HG03469 (cell line): Measurements from ENCODE around the gene CIAO2B.

Experiments used
- ATAC-seq: cut with Tn5 transposase; IDR thresholded peaks from one replicate; pipeline ENCODE4 v1.9.1; 2021; ENCODE audit warnings: mild to moderate bottlenecking, moderate library complexity, moderate number of reproducible peaks; ENCODE audit not compliant: unreplicated experiment

The CIAO2B gene

DNA sequence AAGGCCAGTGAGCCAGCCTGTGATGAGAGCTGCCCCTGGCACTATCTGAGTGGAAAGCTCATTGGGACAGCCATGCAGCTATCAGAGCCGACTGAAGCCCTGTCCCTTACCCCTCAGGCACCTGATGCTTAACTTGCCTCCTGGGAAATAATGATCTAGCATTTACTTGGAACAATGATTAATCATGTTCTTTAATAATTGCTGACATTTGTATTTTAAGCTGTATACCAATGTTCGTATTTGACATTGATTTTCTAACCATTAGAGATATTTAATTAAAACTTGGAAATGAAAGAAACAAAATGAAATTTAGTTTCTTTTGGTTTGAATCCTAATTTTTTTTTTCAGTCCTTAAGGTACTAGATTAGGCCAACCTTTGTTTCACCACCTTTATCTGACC is 43.4 kb downstream of the CIAO2B start:
- ATAC-seq = no peak

DNA sequence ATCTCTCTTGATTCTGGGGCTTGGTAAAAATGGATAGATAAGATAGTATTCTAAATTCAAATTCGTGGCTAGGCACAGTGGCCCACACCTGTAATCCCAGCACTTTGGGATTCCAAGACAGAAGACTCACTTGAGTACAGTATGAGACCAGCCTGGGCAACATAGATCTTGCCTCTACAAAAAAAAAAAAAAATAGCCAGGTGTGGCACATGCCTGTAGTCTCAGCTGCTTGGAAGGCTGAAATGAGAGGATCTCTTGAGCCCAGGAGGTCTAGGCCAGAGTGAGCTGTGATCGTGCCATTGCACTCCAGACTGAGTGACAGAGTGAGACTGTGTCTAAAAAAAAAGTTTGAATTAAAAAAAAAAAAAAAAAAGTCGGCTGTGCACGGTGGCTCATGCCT is 44.6 kb downstream of the CIAO2B start:
- ATAC-seq = no peak

DNA sequence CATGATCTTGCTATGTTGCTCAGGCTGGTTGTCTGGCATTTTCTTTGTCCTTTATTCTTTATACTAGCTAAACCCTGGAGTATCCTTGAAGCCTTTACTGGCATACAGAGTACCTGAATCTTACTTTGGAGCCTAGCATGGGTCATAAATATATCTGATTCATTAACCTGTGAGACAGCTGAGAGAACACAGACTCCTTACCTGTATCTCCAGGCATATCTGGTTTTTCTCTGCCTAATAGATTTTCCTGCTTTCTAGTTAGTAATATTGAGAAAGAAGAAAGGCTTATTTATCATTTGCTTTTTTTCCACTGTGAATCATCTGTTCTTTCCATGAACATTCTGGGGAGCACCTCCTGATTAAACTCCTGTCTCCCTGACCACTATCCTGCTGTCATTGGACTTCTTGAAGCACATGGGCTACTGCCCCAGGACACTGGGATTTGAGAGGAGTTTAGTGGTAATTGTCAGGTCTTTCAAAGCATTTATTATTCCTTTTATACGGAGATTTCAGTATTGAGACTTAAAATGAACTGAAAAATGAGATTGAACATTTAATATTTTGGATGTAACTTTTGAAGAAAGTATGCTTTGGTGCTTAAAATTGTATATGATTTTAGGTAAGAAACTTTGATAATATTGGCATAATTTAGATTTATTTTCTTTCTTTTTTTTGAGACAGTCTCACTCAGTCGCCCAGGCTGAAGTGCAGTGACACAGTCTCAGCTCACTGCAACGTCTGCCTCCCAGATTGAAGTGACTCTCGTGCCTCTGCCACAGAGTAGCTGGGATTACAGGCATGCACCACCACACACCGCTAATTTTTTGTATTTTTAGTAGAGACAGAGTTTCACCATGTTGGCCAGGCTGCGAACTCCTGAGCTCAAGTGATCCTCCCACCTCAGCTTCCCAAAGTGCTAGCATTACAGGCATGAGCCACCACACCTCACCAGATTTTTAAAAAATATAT is 45.3 kb downstream of the CIAO2B start:
- no peak for ATAC-seq

DNA sequence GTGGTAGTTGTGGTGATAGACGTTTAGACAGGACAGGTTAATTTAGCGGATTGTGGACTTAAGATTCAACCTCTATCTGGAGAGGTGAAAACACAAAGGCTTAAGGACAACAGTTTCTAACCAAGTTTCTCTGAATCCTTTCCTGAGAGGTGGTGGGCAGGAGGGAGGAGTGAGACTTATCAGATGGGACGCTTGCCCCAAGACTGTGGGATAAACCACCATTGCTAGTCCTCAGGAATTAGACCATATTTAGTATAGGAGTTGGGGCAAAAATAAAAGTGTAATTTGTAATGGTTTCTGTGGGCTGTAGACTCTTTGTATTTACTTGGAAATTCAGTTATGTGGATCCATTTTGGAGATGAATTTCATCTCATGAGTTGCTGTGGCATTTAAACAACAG is 47.3 kb downstream of the CIAO2B start:
- no peak for ATAC-seq

DNA sequence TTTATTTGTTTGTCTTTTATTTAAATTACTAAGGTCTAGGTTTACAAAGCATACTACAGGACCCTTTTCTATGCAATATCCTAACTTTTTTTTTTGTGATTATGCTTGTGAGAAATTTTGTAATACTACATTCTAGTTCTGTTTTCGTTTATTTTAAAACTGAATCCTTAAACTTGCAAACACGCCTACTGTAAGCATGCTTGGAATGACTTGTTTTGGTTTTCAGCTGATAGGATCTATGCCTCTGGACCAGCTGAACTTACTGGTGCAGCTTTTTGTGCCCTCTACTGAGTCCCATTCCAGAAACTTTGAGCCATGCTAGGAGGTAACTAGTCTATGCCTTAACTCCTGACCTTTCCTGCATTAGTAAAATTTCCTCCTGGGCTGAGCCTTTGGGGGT is 47.9 kb downstream of the CIAO2B start:
- ATAC-seq = no peak

DNA sequence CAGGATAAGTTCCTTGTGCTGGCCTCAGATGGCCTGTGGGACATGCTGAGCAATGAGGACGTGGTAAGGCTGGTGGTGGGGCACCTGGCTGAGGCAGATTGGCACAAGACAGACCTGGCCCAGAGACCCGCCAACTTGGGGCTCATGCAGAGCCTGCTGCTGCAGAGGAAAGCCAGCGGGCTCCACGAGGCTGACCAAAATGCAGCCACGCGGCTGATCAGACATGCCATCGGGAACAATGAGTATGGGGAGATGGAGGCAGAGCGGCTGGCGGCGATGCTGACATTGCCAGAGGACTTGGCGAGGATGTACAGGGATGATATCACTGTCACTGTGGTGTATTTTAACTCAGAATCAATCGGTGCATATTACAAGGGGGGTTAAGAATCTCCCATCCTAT is 48.7 kb downstream of the CIAO2B start:
- ATAC-seq = no peak

DNA sequence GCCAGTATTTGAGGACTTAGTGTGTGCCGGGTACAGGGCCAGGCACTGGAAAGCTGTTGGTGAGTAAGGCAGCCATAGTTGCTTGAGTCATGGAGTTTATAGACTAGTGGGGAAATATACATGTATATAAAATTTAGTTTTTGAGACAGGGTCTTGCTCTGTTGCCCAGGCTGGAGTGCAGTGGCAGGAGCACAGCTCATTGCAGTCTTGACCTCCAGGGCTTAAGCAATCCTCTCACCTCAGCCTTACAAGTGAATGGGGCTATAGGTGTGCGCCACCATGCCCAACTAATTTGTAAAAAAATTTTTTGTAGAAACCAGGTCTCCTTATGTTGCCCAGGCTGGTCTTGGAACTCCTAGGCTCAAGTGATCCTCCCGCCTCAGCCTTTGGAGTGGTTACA is 51.5 kb downstream of the CIAO2B start:
- ATAC-seq = no peak
